HG02763 (cell line): ENCODE results near the gene RNU2-1.
"Not testable (repeated sequence)": the region's sequence is repeated elsewhere in the genome, so short reads cannot be mapped to it uniquely, and the experiment has no call there.

Experiments used
- ATAC-seq: cut with Tn5 transposase; IDR thresholded peaks from one replicate; pipeline ENCODE4 v1.9.1; 2021; ENCODE audit warnings: mild to moderate bottlenecking, moderate library complexity; ENCODE audit not compliant: unreplicated experiment

Gene RNU2-1

GRCh38 chr17:43216762-43217613, 16.8 kb downstream of the RNU2-1 start:
- ATAC-seq = no peak

- ATAC-seq = no peak
These were observed 17.4 kb downstream of the RNU2-1 start for GRCh38 chr17:43216369-43216761.

GRCh38 chr17:43215341-43215740, 18.4 kb downstream of the RNU2-1 start:
- no peak for ATAC-seq

- ATAC-seq = no peak
These were observed 20.2 kb downstream of the RNU2-1 start for GRCh38 chr17:43213545-43213944.

- ATAC-seq = no peak
These were observed 20.9 kb downstream of the RNU2-1 start for GRCh38 chr17:43212641-43213490.

- peak; percentile 64 for ATAC-seq
These were observed 22.0 kb downstream of the RNU2-1 start, which contains the start of gene TMEM106A for GRCh38 chr17:43211480-43212402. TSS of gene TMEM106A (plus strand) at chr17:43211875. CDS start at chr17:43213042, 1,167 bp downstream.

- ATAC-seq = no peak
These were observed 22.7 kb downstream of the RNU2-1 start for GRCh38 chr17:43211123-43211479.

- no peak for ATAC-seq
These were observed 23.2 kb downstream of the RNU2-1 start for GRCh38 chr17:43210576-43210975.

GRCh38 chr17:43203013-43203412, 30.8 kb downstream of the RNU2-1 start:
- not testable (repeated sequence) for ATAC-seq

- no peak for ATAC-seq
These were observed 33.6 kb downstream of the RNU2-1 start for GRCh38 chr17:43200127-43200526.

GRCh38 chr17:43199633-43200032, 34.1 kb downstream of the RNU2-1 start:
- ATAC-seq = no peak

GRCh38 chr17:43193251-43193650, 40.5 kb downstream of the RNU2-1 start:
- no peak for ATAC-seq

- not testable (repeated sequence) for ATAC-seq
These were observed 47.1 kb downstream of the RNU2-1 start for GRCh38 chr17:43186656-43187055.

- no peak for ATAC-seq
These were observed 49.9 kb downstream of the RNU2-1 start for GRCh38 chr17:43183921-43184320.
